Keratinocyte (primary cell): ENCODE data around the gene CLSTN1. TPM values are rescaled to one million over a fixed set of nuclear protein-coding genes. Genes with fewer than 3 reads are reported as not detected.

Experiments
- DNase-seq: peaks from one replicate; pipeline ENCODE4 v3.0.0-alpha.2; 2011; ENCODE audit warnings: low read depth, missing footprints, low spot score
- FAIRE-seq: peaks from 2 replicates; lab custom pipeline; 2011; peaks lifted over from hg19 to GRCh38; lab: Jason Lieb, UNC
- H2AFZ ChIP-seq: 2 replicates; pipeline ENCODE4 v1.6.0; 2012; ENCODE audit warnings: low read length, control low read depth, inconsistent platforms; ENCODE audit not compliant: control insufficient read depth
- H3K27ac ChIP-seq: 2 replicates; pipeline ENCODE4 v1.5.1; 2011; ENCODE audit warnings: low read length; ENCODE audit not compliant: control insufficient read depth, insufficient read depth
- H3K27me3 ChIP-seq: 3 replicates; pipeline ENCODE4 v1.6.0; 2011; ENCODE audit warnings: low read length; ENCODE audit not compliant: control insufficient read depth, insufficient read depth; ENCODE audit errors: extremely low read depth
- H3K36me3 ChIP-seq, 2 experiments: 2 replicates in 1 of 2; 3 replicates in 1 of 2; pipeline ENCODE4 v1.5.1; 2011; ENCODE audit warnings: low read length in 2 of 2, mild to moderate bottlenecking in 1 of 2; ENCODE audit not compliant: control insufficient read depth in 2 of 2, insufficient read depth in 2 of 2; ENCODE audit errors: extremely low read depth in 1 of 2
- H3K4me1 ChIP-seq: 3 replicates; pipeline ENCODE4 v1.5.1; 2011; ENCODE audit warnings: low read length; ENCODE audit not compliant: control insufficient read depth, insufficient read depth; ENCODE audit errors: extremely low read depth
- H3K4me2 ChIP-seq: 3 replicates; pipeline ENCODE4 v1.6.0; 2011; ENCODE audit warnings: low read depth, low read length; ENCODE audit not compliant: control insufficient read depth, insufficient read depth; ENCODE audit errors: extremely low read depth
- H3K4me3 ChIP-seq, 3 experiments: fragments of 200-600 bp in 1 of 3; sonication (generic) in 1 of 3; 2 replicates in 2 of 3; 3 replicates in 1 of 3; pipeline ENCODE4 v1.5.1; 2011 to 2016; ENCODE audit warnings: low read length in 3 of 3, mild to moderate bottlenecking in 3 of 3, control low read depth in 2 of 3, inconsistent platforms in 1 of 3, low read depth in 1 of 3, mixed read lengths in 1 of 3, mixed run types in 1 of 3, moderate library complexity in 1 of 3; ENCODE audit not compliant: control insufficient read depth in 2 of 3, insufficient read depth in 2 of 3; ENCODE audit errors: extremely low read depth in 1 of 3
- H3K79me2 ChIP-seq: 2 replicates; pipeline ENCODE4 v1.6.0; 2012; ENCODE audit warnings: low read length; ENCODE audit not compliant: control insufficient read depth, insufficient read depth
- H3K9ac ChIP-seq: 3 replicates; pipeline ENCODE4 v1.6.0; 2011; ENCODE audit warnings: low read length; ENCODE audit not compliant: control insufficient read depth, insufficient read depth; ENCODE audit errors: extremely low read depth
- H3K9me1 ChIP-seq: 3 replicates; pipeline ENCODE4 v1.6.0; 2011; ENCODE audit warnings: low read length; ENCODE audit not compliant: control insufficient read depth, insufficient read depth; ENCODE audit errors: extremely low read depth
- H3K9me3 ChIP-seq: 2 replicates; pipeline ENCODE4 v1.5.1; 2012; ENCODE audit warnings: low read depth, low read length; ENCODE audit not compliant: control insufficient read depth
- H4K20me1 ChIP-seq: 3 replicates; pipeline ENCODE4 v1.6.0; 2011; ENCODE audit warnings: low read length; ENCODE audit not compliant: control insufficient read depth, insufficient read depth; ENCODE audit errors: extremely low read depth
- CTCF ChIP-seq, 3 experiments: IDR thresholded peaks in 1 of 3; conservative IDR thresholded peaks in 1 of 3; optimal IDR thresholded peaks in 1 of 3; 2 replicates in 2 of 3; 3 replicates in 1 of 3; pipeline versions ENCODE3 to v1.5.1; 2011; ENCODE audit warnings: low read length in 3 of 3, mild to moderate bottlenecking in 3 of 3, moderate library complexity in 2 of 3, control low read depth in 1 of 3, inconsistent platforms in 1 of 3; ENCODE audit not compliant: insufficient read depth in 2 of 3; ENCODE audit errors: extremely low read depth in 1 of 3
- EZH2 ChIP-seq: IDR thresholded peaks from one replicate; pipeline ENCODE4 v1.6.1; 2012; ENCODE audit warnings: inconsistent platforms, mild to moderate bottlenecking, low read length, moderate library complexity
- dilution Hi-C: fragments of 300-500 bp; cut with MboI; formaldehyde crosslinking; loops from one replicate; pipeline ENCODE4 v1.7.0; 2020; ENCODE audit warnings: low sequenced_read_pairs; ENCODE audit not compliant: extremely low pct_ligation_motif_present
- polyA plus RNA-seq, 5 experiments: library from polyadenylated mRNA; depleted of rRNA in 3 of 5; stranded (reverse) in 3 of 5; stranded (forward) in 1 of 5; unstranded in 1 of 5; fragments of >200 nt; gene quantifications; 1 replicate in 1 of 5; 2 replicates in 3 of 5; 3 replicates in 1 of 5; pipeline versions ENCODE4 v1.2.1 to v1.2.3, GENCODE V29; 2011 to 2012; ENCODE audit warnings: missing spikeins in 2 of 5, low read depth in 1 of 5, low replicate concordance in 1 of 5

The CLSTN1 gene
- polyA plus RNA-seq, 1 donor (not counting 4 experiments of a cell fraction or from before 2014, with no cell fraction given): 90.3 TPM

GRCh38 chr1:9687874-9688582 is 135.7 kb downstream of the CLSTN1 start:
- Histone ChIP-seq H3K9ac (peak overlapping the region; percentile 77), H2AFZ (peak overlapping the region; percentile 25), H3K9me1 (no peaks in the 10 kb centered on the region), H3K4me2 (peak overlapping the region; percentile 89), H3K4me3 (peak overlapping the region; percentile 40 to 82 (median 69)), H3K4me1 (peaks cover 44% of the 10 kb centered on the region), H3K36me3 (no peaks in the 10 kb centered on the region), H3K9me3 (no peaks in the 10 kb centered on the region), H3K79me2 (peaks cover 3% of the 10 kb centered on the region), H3K27ac (peak overlapping the region; percentile 66), H3K27me3 (no peaks in the 10 kb centered on the region), H4K20me1 (no peaks in the 10 kb centered on the region)
- TF ChIP-seq EZH2: no peak
- DNase-seq (no peak), FAIRE-seq (no peak)
- dilution Hi-C loops: no loop called here

GRCh38 chr1:9687120-9687873 is 136.5 kb downstream of the CLSTN1 start:
- DNase-seq (peak; percentile 86), FAIRE-seq (peak; percentile 48)
- Histone ChIP-seq H3K36me3 (no peaks in the 10 kb centered on the region), H3K27me3 (no peaks in the 10 kb centered on the region), H2AFZ (peak overlapping the region; percentile 70), H3K9me1 (no peaks in the 10 kb centered on the region), H3K4me1 (peaks cover 44% of the 10 kb centered on the region), H3K4me3 (peak overlapping the region; percentile 40 to 82 (median 69)), H4K20me1 (no peaks in the 10 kb centered on the region), H3K9ac (peak overlapping the region; percentile 77), H3K27ac (peak overlapping the region; percentile 71), H3K4me2 (peak overlapping the region; percentile 89), H3K79me2 (peaks cover 3% of the 10 kb centered on the region), H3K9me3 (no peaks in the 10 kb centered on the region)
- TF ChIP-seq EZH2: no peak
- peak in 1 of 3 experiments; percentile 12 for TF ChIP-seq CTCF (optimal IDR thresholded peaks at IDR 0.05 in 1 of 3, IDR thresholded peaks at IDR 0.05 in 1 of 3, conservative IDR thresholded peaks at IDR 0.05 in 1 of 3; ENCODE audit: extremely low read depth in 1 of 3, insufficient read depth in 2 of 3, low read length in 3 of 3)
- dilution Hi-C loops: no loop called here
